GM18517 (cell line): ENCODE data around the gene STRA6.

Experiments
- ATAC-seq: cut with Tn5 transposase; IDR thresholded peaks from one replicate; pipeline ENCODE4 v1.9.1; 2021; ENCODE audit warnings: mild to moderate bottlenecking, moderate library complexity; ENCODE audit not compliant: unreplicated experiment

Gene STRA6

DNA sequence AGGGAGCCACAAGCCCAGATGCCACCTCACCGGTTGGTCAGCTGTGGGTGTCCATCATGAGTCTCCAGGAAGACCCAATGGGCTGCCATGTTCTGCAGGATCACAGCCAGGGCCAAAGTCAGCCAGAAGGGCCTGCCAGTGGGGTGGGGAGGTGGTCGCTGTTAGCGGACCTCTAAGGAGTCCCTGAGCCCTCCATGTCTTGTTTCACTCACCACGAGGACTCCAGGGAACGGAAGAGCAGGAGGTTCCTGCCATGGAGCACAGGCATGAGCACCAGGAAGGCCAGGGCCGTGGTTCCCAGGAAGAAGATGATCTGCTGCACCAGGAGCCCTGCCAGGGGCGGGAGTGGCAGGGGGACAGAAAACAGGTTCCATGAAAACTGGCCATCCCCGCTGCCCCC lies 20.5 kb downstream of the STRA6 start:
- no peak for ATAC-seq

DNA sequence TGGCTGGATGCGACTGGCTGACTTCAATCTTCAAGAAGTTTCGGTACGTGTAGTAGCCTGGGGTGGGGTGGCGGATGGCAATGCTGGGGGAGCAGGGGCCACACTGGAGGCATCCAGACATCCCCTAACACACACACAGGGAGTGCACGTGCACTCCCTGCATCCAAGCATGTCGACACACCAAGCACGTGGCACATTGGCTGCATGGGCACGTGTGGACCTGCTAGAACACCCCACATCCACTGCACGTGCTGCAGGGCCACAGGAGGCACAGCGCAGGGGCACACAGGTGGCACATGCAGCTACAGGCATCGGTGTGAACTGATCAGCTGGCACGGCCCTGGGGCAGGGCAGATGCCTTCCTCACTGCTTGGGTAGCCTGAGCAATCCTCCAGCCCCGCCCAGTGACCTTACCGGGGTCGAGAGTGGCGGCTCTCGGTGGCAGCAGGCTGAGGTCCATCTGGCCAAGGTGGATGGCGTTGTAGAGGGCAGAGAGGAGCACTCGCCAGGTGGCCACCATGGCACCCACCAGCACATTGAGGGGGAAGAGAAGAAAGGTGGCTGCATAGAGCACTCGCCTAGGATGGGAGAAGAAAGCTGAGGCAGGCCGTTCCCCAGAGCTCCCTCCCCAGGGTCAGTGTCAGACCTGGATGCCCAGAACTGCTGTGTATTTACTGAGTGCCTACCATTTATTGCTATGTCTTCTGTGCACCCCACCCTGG lies 21.5 kb downstream of the STRA6 start:
- no peak for ATAC-seq

DNA sequence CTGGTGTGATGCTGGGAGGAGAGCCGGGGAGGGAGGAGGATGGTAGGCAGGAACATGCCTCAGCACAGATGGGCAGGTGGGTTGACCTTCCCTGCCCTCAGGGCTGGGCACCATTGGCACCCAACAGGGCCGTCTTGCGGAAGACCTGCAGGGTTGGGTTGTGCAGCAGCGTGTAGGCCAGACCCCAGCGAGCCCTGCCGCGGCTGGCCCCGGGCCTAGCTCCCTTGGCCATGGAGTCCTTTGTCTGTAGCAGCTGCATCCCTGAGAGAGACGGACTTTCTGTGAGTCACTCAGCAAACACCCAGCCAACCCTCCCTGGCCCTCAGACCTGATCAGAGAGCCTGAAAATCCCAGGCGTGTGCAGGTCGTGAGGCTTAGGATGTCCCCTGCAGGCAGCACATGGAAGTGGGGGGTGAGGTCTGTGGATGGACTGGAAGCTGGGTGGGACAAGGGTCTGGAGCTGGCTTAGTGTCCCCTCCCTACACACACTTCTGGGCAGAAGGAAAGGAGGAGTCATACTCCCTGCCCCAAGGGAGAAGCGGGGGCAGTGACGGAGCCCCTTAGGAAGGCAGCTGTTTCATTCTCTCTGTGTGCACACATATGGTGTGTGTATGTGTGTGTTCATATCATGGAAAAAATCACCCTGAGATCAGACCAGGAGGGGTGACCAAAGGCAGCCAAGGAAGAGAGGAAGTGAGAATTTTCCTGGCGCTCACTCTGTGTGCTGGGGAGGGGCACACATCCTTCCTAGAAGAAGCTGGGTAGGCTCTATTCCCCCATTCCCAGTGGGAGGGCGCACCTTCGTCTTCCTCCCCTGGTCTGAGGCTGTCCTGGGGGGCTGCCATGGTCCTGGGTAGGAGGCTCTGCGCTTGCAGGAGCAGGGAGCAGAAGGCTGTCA lies 22.4 kb downstream of the STRA6 start:
- ATAC-seq = no peak

- no peak for ATAC-seq
Measured at GRCh38 chr15:74179101-74179841, 23.3 kb downstream of the STRA6 start.

GRCh38 chr15:74178326-74179100 lies 24.1 kb downstream of the STRA6 start:
- ATAC-seq = no peak

- no peak for ATAC-seq
Measured at GRCh38 chr15:74176262-74177214, 26.0 kb downstream of the STRA6 start.

GRCh38 chr15:74175271-74176191 lies 27.1 kb downstream of the STRA6 start:
- no peak for ATAC-seq

GRCh38 chr15:74174958-74175253 lies 27.7 kb downstream of the STRA6 start:
- no peak for ATAC-seq

DNA sequence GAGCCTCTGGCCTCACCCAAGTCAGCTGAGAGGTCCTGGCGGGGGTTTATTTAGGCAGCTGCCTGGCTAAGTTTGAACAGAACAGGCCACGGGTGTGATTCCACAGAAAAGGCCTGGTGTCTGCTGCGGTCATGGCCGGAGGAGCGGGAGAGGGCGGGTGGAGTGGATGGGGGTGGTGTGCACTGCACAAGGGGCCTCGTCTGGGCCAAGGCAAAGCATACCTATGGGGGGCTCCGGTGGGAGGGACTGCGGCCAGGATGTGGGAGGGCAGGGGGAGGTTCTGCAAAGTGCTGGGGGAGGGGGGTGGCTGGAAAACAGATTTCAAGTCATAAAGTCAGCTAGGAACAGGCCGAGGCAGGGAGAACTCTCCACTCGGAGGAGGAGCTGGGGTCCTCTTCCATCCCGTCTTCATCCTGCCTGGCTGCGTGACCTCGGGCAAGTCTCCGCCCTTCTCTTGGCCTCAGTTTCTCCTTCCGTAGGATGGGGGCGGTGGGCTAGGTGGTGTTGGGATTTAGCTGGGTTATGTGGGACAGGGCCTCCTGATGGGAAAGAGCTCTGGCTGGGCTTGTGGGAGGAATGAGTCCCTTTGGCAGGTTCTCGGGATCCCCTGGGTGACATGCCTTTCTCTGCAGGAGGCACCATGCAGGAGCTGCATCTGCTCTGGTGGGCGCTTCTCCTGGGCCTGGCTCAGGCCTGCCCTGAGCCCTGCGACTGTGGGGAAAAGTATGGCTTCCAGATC lies 28.2 kb downstream of the STRA6 start:
- no peak for ATAC-seq

- no peak for ATAC-seq
Measured at GRCh38 chr15:74173380-74174218, 29.0 kb downstream of the STRA6 start, which contains the start of gene ISLR. Gene ISLR, plus strand, starts transcription at chr15:74173710. Its CDS starts 1,149 bp downstream, at chr15:74174859.

DNA sequence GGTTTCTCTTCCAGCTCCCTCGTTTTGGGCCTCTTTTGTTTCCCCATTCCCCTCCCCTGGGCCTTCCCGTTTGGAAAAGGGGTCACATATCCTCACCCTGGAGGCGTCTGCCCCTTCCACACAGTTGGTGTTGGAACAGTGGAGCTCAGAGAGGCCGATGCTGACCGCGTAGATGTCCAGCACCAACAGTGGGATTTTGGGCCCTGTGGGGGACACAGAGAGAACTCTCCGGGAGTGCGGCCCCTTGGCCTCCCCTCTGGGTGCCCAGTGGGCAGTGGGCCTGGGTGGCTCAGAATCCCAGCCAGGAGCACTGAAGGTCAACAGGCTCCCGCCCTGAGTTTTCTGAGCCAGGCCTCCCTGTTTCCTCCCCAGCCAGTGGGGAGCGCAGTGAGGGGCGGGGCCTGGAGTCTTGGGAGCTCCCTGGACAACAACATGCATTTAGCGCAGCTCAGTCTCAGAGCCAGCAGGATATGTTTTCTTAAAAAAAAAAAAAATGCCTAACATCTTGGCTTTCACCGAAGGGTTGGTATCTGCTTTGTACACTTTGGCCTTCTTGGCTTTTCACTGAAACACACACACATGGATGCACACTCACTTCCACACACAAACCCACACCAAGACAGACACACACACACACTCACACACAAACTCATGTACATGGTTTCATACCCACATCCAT lies 29.7 kb downstream of the STRA6 start:
- ATAC-seq = no peak

DNA sequence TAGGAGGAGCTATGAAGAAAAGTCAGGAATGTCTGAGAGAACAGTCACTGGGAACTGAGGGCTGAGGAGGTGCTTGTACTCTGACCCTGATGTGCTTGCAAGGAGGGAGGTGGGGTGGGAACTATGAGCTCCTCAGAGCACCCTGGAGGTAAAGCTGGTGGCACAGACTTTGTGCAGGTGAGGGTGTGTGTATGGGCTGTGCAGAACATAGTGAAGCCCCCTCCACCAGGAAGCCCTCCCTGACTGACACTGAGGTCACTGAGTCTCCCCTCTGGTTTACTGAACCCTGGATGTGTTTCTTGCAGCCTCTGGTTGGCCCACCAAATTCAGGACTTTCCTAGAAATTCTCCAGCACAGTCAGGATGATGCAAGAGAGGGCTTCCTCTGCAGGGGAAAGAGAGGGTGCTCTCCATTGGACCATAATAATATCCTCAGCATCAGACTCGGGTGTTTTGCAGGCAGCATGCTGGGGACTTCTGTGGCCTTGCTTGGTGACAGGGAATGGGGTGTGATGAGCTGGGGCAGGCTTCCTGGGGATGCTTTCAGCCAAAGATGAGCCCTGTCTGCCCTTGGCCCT lies 30.5 kb downstream of the STRA6 start:
- no peak for ATAC-seq

- ATAC-seq = no peak
Measured at GRCh38 chr15:74170875-74171578, 31.6 kb downstream of the STRA6 start.

DNA sequence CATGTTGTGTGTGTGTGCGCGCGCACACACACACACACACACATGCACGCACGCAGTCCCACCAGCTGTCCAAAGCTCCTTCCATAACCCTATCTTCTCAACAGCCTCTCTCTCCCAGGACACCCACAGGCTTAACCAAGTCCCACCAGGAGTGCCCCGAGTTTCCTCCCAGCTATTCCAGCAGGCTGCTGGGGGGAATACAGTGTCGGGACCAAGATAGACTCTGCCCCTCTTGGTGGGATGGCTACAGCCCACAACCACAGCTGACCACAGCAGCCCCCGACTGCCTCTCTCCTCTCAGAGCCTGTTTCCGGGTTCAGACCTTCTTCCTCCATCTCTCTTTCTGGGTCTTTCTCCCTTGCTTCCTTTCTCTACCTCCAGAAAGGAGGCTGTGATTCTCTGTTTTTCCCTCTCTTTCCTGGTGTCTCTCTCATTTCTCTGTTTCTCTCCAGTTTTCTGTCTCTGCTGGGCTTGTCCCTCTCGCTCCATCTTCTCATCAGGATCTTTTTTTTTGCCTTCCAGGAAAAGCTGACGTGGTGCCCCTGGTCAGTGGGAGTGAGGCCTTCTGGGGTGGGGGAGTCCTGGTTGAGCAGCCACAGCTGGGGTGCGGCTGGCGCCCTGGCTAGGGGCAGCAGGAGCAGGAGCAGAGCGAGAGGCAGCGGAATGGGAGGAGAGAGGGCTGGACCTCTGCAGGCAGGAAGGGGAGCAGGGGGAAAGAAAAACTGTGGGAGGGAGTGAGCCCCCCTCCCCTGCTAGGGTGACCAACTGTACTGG lies 32.3 kb downstream of the STRA6 start:
- no peak for ATAC-seq

- no peak for ATAC-seq
Measured at GRCh38 chr15:74168711-74169126, 33.9 kb downstream of the STRA6 start.
